Stimulated activated CD4-positive, alpha-beta T cell treated with anti-CD3 and anti-CD28 coated beads, Interleukin-15, amount 100 ng/mL, for 48 hours (primary cell): ENCODE data around the gene SPA17.

Experiments used
- DNase-seq, 2 donors: peaks; one replicate each; pipeline ENCODE4 v3.0.0-alpha.2; 2020; ENCODE audit warnings: low read depth in 2 of 2

The SPA17 gene

GRCh38 chr11:124673333-124674167 lies at the start of gene SPA17, which contains the start of gene SIAE:
Gene SPA17, plus strand, starts transcription at chr11:124673904. Its CDS starts 1,361 bp downstream, at chr11:124675265.
Gene SIAE, minus strand, starts transcription at chr11:124673739. Its CDS starts 31 bp downstream, at chr11:124673708.
- DNase-seq, result peak; percentile 83 to 84

GRCh38 chr11:124625504-124626168 lies 48.1 kb upstream of the SPA17 start:
- DNase-seq, result no peak

GRCh38 chr11:124627546-124627945 lies 46.2 kb upstream of the SPA17 start:
- no peak for DNase-seq

- no peak for DNase-seq
These were observed 43.7 kb upstream of the SPA17 start for GRCh38 chr11:124629961-124630360.

GRCh38 chr11:124633355-124633754 lies 40.3 kb upstream of the SPA17 start:
- DNase-seq, result no peak

- no peak for DNase-seq
These were observed 37.8 kb upstream of the SPA17 start for GRCh38 chr11:124635932-124636331.

- no peak for DNase-seq
These were observed 35.2 kb upstream of the SPA17 start for GRCh38 chr11:124638500-124638899.

GRCh38 chr11:124639186-124639585 lies 34.5 kb upstream of the SPA17 start:
- no peak for DNase-seq

- DNase-seq, result no peak
These were observed 33.0 kb upstream of the SPA17 start for GRCh38 chr11:124640666-124641065.

GRCh38 chr11:124642628-124643027 lies 31.1 kb upstream of the SPA17 start:
- DNase-seq, result no peak

GRCh38 chr11:124643042-124643604 lies 30.6 kb upstream of the SPA17 start:
- DNase-seq, result no peak

- DNase-seq, result no peak
These were observed 29.9 kb upstream of the SPA17 start for GRCh38 chr11:124643605-124644425.

GRCh38 chr11:124644426-124645280 lies 29.1 kb upstream of the SPA17 start:
- DNase-seq, result no peak

- DNase-seq, result no peak
These were observed 27.6 kb upstream of the SPA17 start for GRCh38 chr11:124646148-124646547.

GRCh38 chr11:124648610-124649009 lies 25.1 kb upstream of the SPA17 start:
- DNase-seq, result no peak

GRCh38 chr11:124656774-124657630 lies 16.7 kb upstream of the SPA17 start:
- DNase-seq, result no peak

GRCh38 chr11:124657904-124658303 lies 15.8 kb upstream of the SPA17 start:
- no peak for DNase-seq

- no peak for DNase-seq
These were observed 15.2 kb upstream of the SPA17 start for GRCh38 chr11:124658501-124658900.

GRCh38 chr11:124658986-124659385 lies 14.7 kb upstream of the SPA17 start:
- no peak for DNase-seq

- DNase-seq, result no peak
These were observed 12.2 kb upstream of the SPA17 start for GRCh38 chr11:124661553-124661952.
